T-helper 2 cell treated with Interferon-gamma antibody and Interleukin-4, amounts not matched to agents 5 μg/mL and 100 μg/mL, for 36 hours (primary cell): ENCODE results near the gene SEMA3A.

Experiments used
- DNase-seq: peaks from one replicate; pipeline ENCODE4 v3.0.0; 2021; ENCODE audit warnings: low spot score
- H3K27ac Mint-ChIP-seq: one replicate; pipeline ENCODE4 v1.8.0; 2021; ENCODE audit warnings: mild to moderate bottlenecking, mixed read lengths
- H3K27me3 Mint-ChIP-seq: one replicate; pipeline ENCODE4 v1.8.0; 2021; ENCODE audit warnings: low read depth, mixed read lengths
- H3K36me3 Mint-ChIP-seq: one replicate; pipeline ENCODE4 v1.8.0; 2021; ENCODE audit warnings: low read depth, mixed read lengths
- H3K4me1 Mint-ChIP-seq: one replicate; pipeline ENCODE4 v1.8.0; 2021; ENCODE audit warnings: low read depth, mixed read lengths
- H3K4me3 Mint-ChIP-seq: one replicate; pipeline ENCODE4 v1.8.0; 2022; ENCODE audit warnings: mild to moderate bottlenecking, moderate library complexity, mixed read lengths
- H3K9me3 Mint-ChIP-seq: one replicate; pipeline ENCODE4 v1.8.0; 2021; ENCODE audit warnings: mixed read lengths

The SEMA3A gene

DNA sequence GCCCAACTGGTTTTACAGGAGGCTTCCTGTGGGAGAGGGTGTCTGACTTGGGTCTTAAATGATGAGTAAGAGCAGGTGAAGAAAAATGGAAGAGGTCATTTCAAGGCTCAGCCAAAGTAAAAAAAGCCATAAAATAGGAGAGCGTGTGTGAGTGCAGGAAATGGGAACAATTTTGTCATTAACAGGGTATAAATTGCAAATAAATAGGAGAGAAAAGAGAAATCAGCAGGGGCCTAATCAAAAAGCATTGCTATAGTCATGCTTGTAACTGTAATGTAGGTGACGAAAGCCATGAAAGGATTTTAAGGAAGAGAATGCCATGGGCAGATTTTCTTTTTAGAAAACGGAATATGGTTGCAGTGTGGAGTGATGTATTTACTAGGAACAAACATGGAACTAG lies 15.7 kb upstream of the SEMA3A start:
- no peaks in the 10 kb centered on the region for H3K4me1 Mint-ChIP-seq
- no peak for DNase-seq
- no peak overlapping the region for H3K4me3 Mint-ChIP-seq
- no peaks in the 10 kb centered on the region for H3K9me3 Mint-ChIP-seq
- H3K36me3 Mint-ChIP-seq = no peaks in the 10 kb centered on the region
- H3K27ac Mint-ChIP-seq = no peak overlapping the region
- H3K27me3 Mint-ChIP-seq = no peaks in the 10 kb centered on the region

DNA sequence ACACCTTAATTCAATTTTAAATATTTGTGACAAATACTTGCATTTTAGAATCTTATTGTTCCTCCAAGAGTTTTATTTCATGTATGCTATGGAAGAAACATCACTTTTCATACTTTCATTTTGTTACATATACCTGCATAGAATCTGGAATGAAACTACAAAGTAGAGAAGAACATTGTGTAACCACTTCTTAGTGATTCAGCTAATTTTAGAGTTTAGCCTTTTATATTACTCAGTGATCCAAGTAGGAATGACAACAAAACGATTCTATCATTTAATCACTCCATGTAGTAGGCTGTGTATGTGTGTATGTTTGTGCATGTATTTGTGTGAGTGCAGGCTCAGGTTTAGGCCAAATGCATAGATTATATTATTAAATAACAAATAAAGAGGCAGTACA lies 14.4 kb upstream of the SEMA3A start:
- Mint-ChIP-seq H3K9me3 (no peaks in the 10 kb centered on the region), H3K4me3 (no peak overlapping the region), H3K27ac (no peak overlapping the region), H3K27me3 (no peaks in the 10 kb centered on the region), H3K36me3 (no peaks in the 10 kb centered on the region), H3K4me1 (no peaks in the 10 kb centered on the region)
- DNase-seq = no peak

DNA sequence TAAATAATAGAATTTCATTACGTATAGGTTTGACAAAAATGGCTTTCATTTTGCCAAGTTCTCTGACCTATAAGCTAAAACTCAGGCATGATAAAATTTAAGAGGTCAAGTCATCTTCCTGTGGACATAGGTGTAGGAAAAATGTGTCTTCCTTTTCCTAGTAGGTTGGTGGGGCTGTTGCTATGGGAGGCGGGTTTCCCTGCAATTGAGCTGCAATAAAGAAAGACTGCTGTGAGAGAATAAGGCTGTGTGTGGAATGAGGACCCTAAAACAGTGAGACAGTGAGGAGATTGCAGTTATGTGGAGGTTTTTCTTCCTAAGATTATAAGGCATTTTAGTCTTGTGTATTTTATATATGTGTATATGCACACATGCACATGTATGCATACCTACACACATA lies 13.0 kb upstream of the SEMA3A start:
- no peak overlapping the region for H3K27ac Mint-ChIP-seq
- H3K4me3 Mint-ChIP-seq = no peak overlapping the region
- H3K4me1 Mint-ChIP-seq = no peaks in the 10 kb centered on the region
- no peaks in the 10 kb centered on the region for H3K36me3 Mint-ChIP-seq
- no peak for DNase-seq
- H3K27me3 Mint-ChIP-seq = no peaks in the 10 kb centered on the region
- no peaks in the 10 kb centered on the region for H3K9me3 Mint-ChIP-seq

DNA sequence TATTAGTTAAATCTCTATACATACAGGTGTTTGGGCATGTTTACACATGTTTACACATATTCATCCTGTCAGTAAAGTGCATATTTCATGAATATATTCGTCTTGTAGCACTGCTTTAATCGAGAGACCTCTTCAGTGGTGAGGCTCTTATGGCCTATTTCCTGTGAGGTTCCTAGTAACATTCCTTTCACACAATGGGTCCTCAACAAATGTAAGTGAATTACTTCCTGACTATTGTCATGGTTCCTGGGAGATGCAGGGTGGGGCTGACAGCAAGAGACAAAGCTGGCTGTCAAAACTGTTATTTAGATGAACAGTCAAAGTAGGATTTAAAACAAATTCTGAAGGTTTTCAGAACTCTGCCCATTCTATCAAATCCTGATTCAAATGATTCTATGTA lies 12.4 kb upstream of the SEMA3A start:
- Mint-ChIP-seq H3K4me3 (no peak overlapping the region), H3K36me3 (no peaks in the 10 kb centered on the region), H3K27me3 (no peaks in the 10 kb centered on the region), H3K27ac (no peak overlapping the region), H3K4me1 (no peaks in the 10 kb centered on the region), H3K9me3 (no peaks in the 10 kb centered on the region)
- no peak for DNase-seq

DNA sequence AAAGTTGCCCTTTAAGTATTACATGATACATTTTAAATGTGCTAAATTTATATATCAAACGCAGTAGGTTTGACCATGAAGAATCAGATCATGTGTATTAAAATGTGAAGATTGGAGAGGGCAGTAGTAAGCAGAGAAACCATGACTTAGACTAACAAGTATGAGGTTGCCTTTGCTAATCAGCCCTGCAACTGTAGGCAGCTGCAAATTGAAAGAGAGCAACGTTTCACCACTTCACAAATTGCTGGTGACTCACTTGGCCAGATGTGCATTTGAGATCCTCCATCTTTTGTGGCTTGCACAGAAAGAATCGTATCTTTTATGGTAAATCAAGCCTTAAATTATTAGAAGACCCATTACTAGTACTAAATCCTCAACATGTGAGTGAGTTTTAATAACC lies 10.1 kb upstream of the SEMA3A start:
- Mint-ChIP-seq H3K27ac (no peak overlapping the region), H3K4me3 (no peak overlapping the region), H3K27me3 (no peaks in the 10 kb centered on the region), H3K36me3 (no peaks in the 10 kb centered on the region), H3K9me3 (no peaks in the 10 kb centered on the region), H3K4me1 (no peaks in the 10 kb centered on the region)
- DNase-seq = no peak

DNA sequence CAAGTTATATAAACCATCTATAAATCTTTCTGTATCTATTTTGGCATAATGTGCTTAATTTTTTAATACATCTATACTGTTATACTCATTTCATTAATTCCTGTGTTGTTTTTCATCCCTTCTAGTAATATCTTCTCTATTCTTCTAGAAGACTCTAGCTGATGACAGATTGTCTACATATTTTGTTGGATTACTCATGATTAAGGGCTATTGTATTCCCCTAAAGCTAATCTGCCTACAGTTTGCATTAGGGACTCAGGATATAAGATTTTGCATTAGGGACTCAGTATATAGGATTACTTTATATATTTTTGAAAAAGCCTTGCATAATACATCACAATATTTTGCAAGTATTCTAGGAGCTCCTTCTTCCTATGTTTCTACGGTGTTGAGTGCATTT lies 8.3 kb upstream of the SEMA3A start:
- Mint-ChIP-seq H3K27ac (no peak overlapping the region), H3K27me3 (no peaks in the 10 kb centered on the region), H3K4me3 (no peak overlapping the region), H3K36me3 (no peaks in the 10 kb centered on the region), H3K4me1 (no peaks in the 10 kb centered on the region), H3K9me3 (no peaks in the 10 kb centered on the region)
- no peak for DNase-seq

DNA sequence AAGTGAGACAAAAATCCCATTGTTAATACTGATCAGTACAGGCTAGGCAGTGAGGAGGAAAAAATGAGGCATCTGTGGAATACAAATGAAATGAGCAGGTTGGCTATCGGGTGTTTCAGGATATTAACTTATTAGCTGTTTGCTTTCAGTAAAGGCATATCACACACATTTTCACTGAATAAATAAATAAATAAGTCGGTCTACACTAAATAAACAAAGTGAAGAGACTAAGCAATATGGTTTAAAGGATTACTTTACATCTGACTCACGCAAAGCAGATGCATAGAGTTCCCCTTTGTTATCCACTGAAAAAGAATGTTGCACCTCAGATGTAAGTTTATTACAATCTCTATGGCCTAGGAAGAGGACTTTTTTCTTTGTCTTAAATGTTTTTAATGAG lies 6.3 kb upstream of the SEMA3A start:
- Mint-ChIP-seq H3K4me3 (no peak overlapping the region), H3K27ac (no peak overlapping the region), H3K27me3 (peaks cover 3% of the 10 kb centered on the region), H3K9me3 (no peaks in the 10 kb centered on the region), H3K4me1 (peaks cover 4% of the 10 kb centered on the region), H3K36me3 (no peaks in the 10 kb centered on the region)
- DNase-seq = no peak

DNA sequence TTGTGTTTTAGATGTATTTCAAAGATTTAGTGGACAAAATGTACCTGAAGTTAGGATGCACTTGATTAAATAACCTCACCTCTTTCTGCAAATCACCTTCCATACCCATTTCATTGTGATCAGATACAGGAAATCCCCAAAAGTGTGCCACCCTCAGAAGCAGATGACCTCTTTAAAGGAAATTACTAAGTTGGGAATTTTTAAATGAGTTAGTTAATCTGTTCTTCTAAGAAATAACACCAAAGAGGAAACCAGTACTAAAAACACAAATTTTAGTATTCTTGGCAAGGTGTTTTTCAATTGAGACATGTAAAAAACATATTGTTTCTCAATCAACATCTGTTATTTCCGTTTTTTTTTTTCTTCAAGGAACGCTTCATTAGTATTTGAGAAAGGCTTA lies 4.6 kb upstream of the SEMA3A start:
- no peak overlapping the region for H3K27ac Mint-ChIP-seq
- H3K9me3 Mint-ChIP-seq = no peaks in the 10 kb centered on the region
- DNase-seq = no peak
- peaks cover 17% of the 10 kb centered on the region for H3K4me1 Mint-ChIP-seq
- no peaks in the 10 kb centered on the region for H3K36me3 Mint-ChIP-seq
- H3K4me3 Mint-ChIP-seq = no peak overlapping the region
- H3K27me3 Mint-ChIP-seq = peaks cover 17% of the 10 kb centered on the region

DNA sequence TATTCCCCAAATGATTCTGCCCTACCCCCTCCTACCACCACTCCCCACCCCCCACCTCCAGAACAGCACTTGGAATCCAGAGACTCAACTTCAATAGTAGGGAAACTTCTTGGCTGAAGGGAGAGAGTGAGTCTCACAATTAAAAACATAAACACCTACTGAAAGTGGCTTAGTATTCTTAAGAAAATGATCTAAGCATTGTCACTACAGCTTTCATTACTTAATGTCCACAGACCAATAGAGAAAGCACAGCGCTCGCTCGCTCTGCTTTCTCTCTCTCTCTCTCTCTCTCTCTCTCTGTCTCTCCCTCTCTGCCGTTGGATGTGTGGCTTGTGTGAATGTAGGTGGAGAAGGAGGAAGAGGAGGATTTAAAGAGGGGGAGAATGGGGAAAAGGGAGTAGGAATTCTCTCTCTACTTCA lies 1.5 kb upstream of the SEMA3A start:
- H3K4me3 Mint-ChIP-seq = peak overlapping the region; percentile 35
- DNase-seq = no peak
- no peaks in the 10 kb centered on the region for H3K9me3 Mint-ChIP-seq
- H3K36me3 Mint-ChIP-seq = no peaks in the 10 kb centered on the region
- H3K27ac Mint-ChIP-seq = no peak overlapping the region
- peaks cover 19% of the 10 kb centered on the region for H3K4me1 Mint-ChIP-seq
- H3K27me3 Mint-ChIP-seq = peaks cover 23% of the 10 kb centered on the region

DNA sequence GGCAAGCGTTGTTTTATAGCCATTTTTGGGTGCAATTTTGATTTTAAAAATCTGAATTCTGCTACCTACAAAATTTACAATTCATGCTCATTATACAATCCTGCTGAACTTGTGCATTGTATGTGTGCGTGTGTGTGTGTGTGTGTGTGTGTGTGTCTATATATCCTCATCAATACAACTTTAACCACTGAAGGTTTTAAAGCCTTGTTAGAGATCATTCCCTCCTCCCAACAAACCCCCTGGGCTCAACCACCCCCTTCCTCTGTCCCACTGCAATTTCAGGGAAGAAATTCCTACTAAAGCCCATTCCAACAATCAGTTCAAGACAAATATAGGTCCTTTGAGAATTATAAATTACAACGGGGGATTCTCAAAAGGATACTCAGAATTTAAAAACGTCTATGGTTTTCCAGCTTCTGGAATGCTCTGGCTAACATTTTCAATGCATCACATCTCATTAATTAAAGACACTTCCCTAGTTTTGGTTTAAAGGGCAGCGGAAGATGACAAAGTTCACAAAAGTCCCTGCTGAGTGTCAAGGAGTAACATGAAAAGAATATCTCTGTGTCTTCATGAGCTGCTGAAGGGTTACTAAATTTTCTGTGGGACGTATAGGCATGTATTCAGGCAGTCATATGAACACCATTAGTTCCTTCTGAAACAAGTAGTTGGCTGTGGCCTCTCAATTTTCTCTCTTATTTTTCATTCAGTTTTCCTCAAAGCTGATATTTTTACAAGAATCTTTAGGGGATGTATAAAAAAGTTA lies 889 bp upstream of the SEMA3A start:
- peaks cover 19% of the 10 kb centered on the region for H3K4me1 Mint-ChIP-seq
- H3K27me3 Mint-ChIP-seq = peaks cover 23% of the 10 kb centered on the region
- no peak overlapping the region for H3K27ac Mint-ChIP-seq
- DNase-seq = no peak
- H3K4me3 Mint-ChIP-seq = peak overlapping the region; percentile 92
- H3K36me3 Mint-ChIP-seq = no peaks in the 10 kb centered on the region
- H3K9me3 Mint-ChIP-seq = no peaks in the 10 kb centered on the region

DNA sequence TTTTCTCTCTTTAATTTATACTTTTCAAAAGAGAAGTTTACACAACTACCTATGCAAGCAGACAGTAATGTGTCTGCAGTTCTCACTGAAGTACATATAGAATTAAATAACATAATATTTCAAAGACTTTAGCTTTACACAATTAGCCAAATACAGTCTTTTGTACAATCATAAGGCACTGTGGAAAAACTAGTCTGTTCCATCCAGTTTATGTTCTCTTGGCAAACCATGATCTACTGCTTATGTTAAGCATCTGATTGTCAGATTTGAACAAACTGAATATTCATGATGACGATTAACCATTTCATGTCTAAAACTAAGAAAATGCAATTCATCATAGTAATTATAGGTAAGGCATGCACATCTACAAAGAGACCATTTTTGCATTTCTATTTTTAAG lies 842 bp downstream of the SEMA3A start:
- H3K27ac Mint-ChIP-seq = no peak overlapping the region
- no peak for DNase-seq

DNA sequence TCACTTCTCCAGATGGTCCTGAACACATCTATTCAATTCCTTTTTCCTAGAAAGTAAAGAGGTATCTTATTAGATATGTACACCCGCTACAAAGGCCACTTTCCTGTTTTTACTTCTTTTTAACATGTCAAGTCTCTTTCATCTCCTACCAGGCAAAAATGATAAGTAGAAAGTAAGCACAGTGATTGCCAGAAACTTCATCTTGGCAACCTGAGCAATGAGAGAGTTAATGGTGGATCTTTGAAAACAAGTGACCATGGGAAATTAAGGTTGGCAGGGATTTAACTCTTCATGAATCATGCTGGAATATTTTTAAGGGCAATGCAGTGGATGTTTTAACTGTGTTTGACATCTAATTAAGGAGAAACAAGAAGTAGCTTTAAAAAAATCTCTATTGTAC lies 2.7 kb downstream of the SEMA3A start:
- peaks cover 23% of the 10 kb centered on the region for H3K27me3 Mint-ChIP-seq
- no peak for DNase-seq
- H3K4me1 Mint-ChIP-seq = peaks cover 27% of the 10 kb centered on the region
- H3K36me3 Mint-ChIP-seq = no peaks in the 10 kb centered on the region
- H3K27ac Mint-ChIP-seq = no peak overlapping the region
- no peak overlapping the region for H3K4me3 Mint-ChIP-seq
- no peaks in the 10 kb centered on the region for H3K9me3 Mint-ChIP-seq

More for the DNA sequence above, 842 bp downstream of the SEMA3A start:
- Mint-ChIP-seq H3K9me3 (no peaks in the 10 kb centered on the region), H3K4me1 (peaks cover 19% of the 10 kb centered on the region), H3K27me3 (peaks cover 23% of the 10 kb centered on the region), H3K4me3 (no peak overlapping the region), H3K36me3 (no peaks in the 10 kb centered on the region)

DNA sequence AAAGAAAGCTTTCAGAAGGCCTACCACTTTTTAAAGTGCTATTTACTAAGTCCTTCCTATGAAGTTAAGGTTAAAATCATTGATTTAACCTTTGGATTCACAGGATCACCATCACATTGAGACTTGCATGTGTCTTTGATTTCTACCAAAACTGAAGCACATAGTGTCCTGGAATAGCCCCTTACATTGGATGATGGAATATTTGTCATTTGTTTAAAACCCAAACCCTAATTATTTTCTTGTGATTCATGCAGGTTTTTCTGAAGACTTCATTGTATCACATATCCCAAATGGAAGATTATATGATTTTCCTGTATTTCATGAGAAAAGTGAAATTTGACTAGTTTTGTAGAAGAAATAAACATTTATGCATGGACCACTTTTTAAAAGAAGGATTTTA lies 3.3 kb downstream of the SEMA3A start:
- Mint-ChIP-seq H3K27ac (no peak overlapping the region), H3K27me3 (peaks cover 22% of the 10 kb centered on the region), H3K36me3 (no peaks in the 10 kb centered on the region), H3K9me3 (no peaks in the 10 kb centered on the region), H3K4me1 (peaks cover 28% of the 10 kb centered on the region), H3K4me3 (no peak overlapping the region)
- no peak for DNase-seq

DNA sequence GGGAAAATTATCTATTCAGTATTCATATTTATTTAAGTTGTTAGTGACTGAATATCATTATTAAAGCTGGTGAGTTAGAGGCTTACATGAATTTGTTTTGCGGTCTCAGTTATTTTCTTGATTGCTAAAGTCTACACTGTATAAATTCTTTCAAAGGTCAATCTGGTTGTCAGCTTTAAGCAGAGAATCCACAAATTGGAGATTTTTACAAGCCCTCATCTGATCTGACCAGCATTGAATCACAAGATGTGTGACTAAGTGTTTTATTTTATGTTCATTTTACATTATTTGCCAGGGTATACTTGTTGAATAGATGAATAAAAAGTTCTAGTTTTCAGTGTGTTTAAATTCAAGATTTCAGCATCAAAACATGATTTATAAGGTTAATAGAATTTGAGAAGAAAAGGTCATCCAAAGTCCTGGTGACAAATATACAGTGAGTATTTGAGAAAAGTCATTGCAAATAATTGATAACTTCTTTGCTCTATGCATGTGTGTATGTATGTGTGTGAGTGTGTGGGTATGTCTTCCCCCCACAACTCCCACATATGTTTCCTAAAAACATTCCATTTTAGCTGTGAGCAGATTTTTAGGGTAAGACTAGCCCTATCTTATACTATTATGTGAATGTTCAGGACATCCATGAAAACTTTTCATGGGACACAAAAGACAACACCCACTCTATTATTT lies 4.4 kb downstream of the SEMA3A start:
- Mint-ChIP-seq H3K27ac (no peak overlapping the region), H3K4me1 (peaks cover 20% of the 10 kb centered on the region)
- no peak for DNase-seq

More for the DNA sequence above, 4.4 kb downstream of the SEMA3A start:
- Mint-ChIP-seq H3K27me3 (peaks cover 14% of the 10 kb centered on the region), H3K36me3 (no peaks in the 10 kb centered on the region), H3K9me3 (no peaks in the 10 kb centered on the region), H3K4me3 (no peak overlapping the region)
